Dermis microvascular lymphatic vessel endothelial cell (primary cell): ENCODE data around the gene TEX44. TPM values are rescaled to one million over a fixed set of nuclear protein-coding genes. Genes with fewer than 3 reads are reported as not detected.
A peak's percentile ranks its signal among the peaks of the same experiment; 100 is the strongest.
"Not testable (repeated sequence)": the region's sequence is repeated elsewhere in the genome, so short reads cannot be mapped to it uniquely, and the experiment has no call there.

Experiments
- DNase-seq, 2 donors: peaks; one replicate each; pipeline versions ENCODE4 v3.0.0 to v3.0.0-alpha.2; 2010; ENCODE audit warnings: low read depth in 2 of 2
- total RNA-seq: library from RNA; depleted of rRNA; stranded (reverse); fragments of >200 nt; gene quantifications from 2 replicates; pipeline ENCODE4 v1.2.1, GENCODE V29; 2014

TEX44 gene
- total RNA-seq, 1 donor from 2014 or later: not detected

GRCh38 chr2:231570915-231571314 lies 21.7 kb upstream of the TEX44 start:
- DNase-seq: not testable (repeated sequence)

GRCh38 chr2:231571661-231572191 lies 20.9 kb upstream of the TEX44 start:
- DNase-seq: no peak

DNA sequence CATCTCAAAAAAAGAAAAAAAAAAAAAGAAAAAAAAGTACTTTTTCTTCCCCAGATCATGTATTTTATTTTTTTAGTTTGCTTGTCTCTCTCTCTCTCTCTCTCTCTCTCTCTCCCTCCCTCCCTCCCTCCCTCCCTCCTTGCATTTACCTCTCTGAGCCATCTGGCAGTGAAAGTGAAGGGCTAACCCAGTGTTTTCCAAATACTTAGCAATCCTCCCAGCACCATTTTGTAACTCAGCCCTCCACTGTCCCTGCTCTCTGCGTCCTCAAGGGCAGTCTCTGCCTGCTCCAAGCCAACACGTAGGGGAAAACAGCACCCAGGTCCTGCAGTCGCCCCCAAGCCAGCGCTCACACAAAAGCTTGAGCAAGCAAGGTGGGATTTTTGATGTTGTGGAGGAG lies 19.6 kb upstream of the TEX44 start:
- no peak for DNase-seq

GRCh38 chr2:231573698-231574421 lies 18.8 kb upstream of the TEX44 start:
- DNase-seq: no peak

DNA sequence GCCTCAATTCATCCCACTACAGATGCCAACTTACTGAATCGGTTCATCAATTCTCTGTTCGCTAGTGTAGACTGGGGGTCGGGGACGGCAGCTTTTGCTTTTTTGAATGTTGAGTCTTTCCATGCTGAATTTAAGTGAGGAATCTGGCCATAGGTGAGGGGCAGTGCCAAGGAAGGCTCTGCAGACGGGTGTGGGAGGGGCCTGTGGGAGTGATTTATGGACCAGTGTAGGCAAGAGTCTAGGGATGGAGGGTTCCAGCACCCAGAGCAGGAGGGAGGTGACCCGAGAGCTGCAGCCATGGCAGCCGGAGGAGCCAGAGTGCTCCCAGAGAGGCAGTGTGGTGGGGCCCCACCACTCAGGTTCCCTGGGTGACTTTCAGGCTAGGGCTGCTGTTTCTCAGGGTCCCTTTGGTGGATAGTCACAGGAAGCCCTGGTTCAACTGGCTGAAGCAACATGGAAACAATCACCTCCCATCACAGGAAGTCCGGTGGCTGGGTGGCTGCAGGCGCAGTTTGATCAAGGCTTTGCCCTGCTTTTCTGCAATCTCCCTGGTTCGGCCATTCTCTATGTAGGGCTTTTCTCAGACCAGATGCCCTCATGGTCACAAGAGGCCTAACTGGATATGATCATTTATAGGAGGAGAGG lies 16.9 kb upstream of the TEX44 start:
- no peak for DNase-seq

DNA sequence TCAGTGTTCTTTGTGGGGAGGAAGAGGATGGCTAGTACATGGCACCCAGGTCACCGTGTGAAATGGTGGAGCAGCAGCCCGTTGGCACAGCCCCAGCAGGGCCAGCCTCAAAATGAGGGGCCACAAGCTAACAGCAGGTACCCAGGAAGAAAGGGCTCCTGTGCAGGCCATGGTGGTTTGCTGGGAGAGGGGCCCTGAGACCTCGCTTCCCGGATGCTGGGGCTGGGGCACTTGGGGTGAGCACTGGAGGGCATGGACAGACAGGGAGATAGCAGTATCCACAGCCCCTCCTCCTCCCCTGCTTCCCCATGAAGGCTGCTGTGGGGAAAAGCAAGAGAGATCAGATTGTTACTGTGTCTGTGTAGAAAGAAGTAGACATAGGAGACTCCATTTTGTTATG lies 16.2 kb upstream of the TEX44 start:
- DNase-seq: no peak

DNA sequence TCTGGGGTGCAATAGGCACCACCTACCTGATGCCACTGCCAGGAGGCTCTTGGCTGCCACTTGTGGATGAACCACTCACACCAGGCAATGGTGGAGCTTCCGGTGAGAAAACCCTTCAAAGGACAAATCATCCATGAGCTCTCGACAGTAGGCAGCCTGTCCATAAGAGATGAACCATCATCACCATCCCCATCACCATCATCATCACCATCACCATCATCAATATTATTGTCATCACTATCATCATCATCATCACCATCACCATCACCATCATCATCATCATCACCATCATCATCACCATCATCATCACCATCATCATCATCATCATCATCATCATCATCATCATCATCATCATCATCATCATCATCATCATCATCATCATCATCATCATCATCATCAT lies 14.0 kb upstream of the TEX44 start:
- not testable (repeated sequence) for DNase-seq

- DNase-seq: no peak
Measured at GRCh38 chr2:231579560-231579959, 13.1 kb upstream of the TEX44 start.

GRCh38 chr2:231581328-231581727 lies 11.3 kb upstream of the TEX44 start:
- no peak for DNase-seq

DNA sequence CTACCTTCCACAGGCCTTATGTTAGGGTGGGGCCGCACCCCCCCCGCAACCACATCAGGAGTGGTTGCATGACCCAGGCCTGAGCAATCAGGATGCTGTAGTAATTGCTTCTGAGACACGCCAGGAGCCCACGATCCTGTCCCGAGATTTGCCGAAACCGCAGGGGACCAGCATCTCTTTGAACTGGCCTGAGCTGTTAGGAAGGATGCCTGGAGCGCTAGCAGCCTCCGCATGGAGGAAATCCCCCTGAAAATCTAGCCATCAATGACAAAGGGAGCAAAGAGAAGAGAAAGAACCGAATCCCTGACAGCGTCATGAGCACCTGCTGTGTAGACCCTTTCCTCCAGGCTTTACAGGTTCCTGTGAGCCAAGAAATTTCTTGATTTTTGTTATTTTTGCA lies 8.7 kb upstream of the TEX44 start:
- no peak for DNase-seq

- DNase-seq: not testable (repeated sequence)
Measured at GRCh38 chr2:231587744-231588143, 4.9 kb upstream of the TEX44 start.

DNA sequence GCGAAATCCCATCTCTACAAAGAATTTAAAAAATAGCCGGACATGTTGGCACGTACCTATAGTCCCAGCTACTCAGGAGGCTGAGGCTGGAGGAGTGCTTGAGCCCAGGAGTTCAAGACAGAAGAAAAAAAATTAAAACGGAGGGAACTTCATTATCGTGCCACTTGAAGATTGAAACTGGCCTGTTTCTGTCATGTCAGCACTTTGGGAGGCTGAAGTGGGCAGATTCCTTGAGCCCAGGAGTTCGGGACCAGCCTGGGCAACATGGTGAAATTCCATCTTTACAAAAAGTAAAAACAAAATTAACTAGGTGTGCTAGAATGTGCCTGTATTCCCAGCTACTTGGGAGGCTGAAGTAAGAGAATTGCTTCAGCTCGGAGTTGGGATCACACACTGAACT lies 3.0 kb upstream of the TEX44 start:
- DNase-seq: no peak

DNA sequence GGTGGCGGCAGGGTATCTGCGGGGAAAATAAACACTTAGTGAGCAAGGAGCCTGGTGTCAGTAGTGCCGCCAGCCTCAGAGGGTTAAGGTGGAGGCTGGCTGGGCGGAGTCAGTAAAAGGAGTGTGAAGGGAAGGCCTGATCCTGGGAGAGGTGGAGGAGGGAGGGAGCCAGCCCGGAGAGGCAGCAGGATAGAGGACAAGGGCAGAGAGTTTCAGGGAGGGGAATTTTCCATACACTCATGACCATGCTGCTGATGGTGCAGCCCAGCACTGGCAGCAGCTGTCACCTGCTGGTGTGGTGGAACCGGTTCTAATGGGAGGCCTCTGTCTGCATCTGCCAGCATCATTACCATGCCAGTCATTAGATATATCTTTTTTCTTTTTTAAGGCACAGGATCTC lies 2.0 kb upstream of the TEX44 start:
- DNase-seq: no peak

DNA sequence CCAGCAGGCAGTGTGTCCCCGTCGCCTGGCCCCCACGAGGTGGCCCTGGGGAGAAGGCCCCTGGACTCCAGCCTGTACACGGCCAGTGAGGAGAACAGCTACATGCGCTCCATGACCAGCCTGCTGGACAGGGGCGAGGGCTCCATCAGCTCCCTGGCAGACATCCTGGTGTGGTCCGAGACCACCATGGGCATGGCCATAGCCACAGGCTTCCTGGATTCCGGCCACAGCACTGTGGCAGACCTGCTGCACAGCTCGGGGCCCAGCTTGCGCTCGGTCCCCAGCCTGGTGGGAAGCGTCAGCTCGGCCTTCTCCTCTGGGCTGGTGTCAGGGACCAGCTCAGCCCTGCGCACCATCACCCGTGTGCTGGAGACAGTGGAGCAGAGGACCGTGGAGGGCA lies 1.0 kb downstream of the TEX44 start:
- no peak for DNase-seq

GRCh38 chr2:231597014-231597611 lies 4.4 kb downstream of the TEX44 start:
- DNase-seq: no peak

DNA sequence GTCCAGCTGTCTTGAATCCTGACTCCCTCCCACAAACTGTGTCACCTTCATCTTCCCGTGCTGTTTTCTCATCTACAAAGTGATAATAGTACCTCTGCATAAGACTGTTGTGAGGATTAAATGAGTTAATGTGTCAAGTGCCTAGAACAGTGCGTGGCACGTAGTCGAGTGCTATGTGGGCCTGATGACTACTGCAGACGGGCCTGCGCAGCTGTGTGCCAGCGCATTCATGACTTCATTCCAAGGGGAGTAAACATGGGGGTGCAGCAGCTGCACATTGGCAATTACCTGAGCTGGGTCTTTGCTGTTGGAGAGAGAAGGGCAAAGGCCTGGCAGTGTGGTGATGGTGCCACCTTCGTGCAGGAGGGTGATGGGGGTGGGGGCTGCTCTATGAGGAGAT lies 5.0 kb downstream of the TEX44 start:
- DNase-seq: no peak

- no peak for DNase-seq
Measured at GRCh38 chr2:231600619-231601355, 8.1 kb downstream of the TEX44 start.

DNA sequence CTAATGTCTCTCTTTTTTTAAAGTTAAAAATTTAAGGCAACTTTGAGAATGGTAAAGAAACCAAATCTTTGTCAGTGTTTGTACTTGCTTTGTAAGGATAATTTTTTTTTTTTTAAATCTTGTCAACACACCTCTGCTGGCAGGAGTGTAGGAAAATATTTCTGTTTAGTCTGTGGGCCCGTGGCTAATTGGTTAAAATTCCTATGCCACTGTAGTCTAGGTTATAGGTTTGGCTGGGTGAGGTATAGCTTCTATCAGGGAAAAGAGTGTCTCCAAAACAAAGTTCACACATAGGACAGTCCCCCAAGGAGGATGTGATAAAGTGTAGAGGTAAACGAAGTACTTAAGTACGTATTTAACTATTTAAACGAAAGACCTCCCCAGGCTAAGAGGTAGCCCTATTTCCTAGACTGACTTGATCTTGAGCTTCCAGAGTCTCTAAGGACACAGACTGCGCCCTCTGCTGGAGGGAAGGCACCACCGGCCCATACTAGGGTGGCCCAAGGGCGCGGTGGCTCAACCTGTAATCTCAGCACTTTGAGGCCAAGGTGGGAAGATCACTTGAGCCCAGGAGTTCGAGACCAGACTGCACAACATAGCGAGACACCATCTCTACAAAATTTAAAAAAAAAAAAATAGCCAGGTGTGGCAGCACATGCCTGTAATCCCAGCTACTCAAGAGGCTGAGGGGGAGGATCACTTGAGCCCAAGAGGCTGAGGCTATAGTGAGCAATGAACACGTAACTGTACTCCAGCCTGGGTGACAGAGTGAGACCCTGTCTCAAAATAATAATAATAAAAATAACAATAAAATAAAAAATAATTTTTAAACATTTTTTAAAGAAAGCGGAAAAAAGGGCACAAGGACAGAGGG lies 8.9 kb downstream of the TEX44 start:
- DNase-seq: peak in 1 of 2 donors; percentile 75

DNA sequence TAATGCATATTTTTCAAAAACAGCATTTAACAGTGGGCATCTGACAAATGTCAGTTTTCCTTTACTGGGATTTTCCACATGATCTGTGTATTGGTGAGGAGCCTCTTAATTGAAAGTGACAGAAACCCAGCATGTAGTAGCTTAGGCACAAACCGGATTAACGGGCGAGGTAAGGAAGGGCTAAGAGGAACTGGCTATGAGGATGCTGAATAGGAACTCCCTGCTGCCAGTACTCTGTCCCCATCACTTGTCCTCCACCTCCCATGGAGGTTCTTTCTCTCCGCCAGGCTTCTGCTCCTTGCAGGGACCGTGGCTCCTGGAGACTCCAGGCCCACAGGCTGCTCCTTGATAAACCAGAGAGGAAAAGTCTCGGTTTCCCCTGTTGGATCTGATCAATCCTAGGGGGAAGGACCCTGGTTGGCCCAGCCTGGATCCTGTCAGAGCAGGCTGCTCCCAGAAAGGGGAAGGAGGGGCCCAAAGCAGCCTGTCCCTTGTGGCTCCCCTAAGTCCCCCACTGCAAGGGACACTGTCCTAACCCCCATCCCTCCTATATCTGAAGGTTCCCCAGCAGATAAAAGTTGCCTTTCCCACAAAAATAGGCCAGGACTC lies 10.3 kb downstream of the TEX44 start:
- no peak for DNase-seq

- no peak for DNase-seq
Measured at GRCh38 chr2:231604101-231604684, 11.5 kb downstream of the TEX44 start.
